B cell (primary cell): Measurements from ENCODE around the gene SWSAP1. TPM values are rescaled to one million over a fixed set of nuclear protein-coding genes. Genes with fewer than 3 reads are reported as not detected.

Experiments used
- ATAC-seq: fragments of 200-7000 bp; cut with Tn5 transposase; one replicate; pipeline ENCODE4 v1.10.0; 2021; ENCODE audit warnings: low read depth, mild to moderate bottlenecking, moderate number of reproducible peaks, moderate library complexity
- CTCF ChIA-PET: fragments of 350-600 bp; sonication (Branson Sonifier 250); formaldehyde crosslinking; loops from one replicate; lab custom pipeline; 2021; ENCODE audit warnings: antibody characterized with exemption, inconsistent platforms; lab: Charles Lee
- POLR2A ChIA-PET: fragments of 350-600 bp; sonication (Branson Sonifier 250); formaldehyde crosslinking; loops from one replicate; lab custom pipeline; 2021; ENCODE audit warnings: antibody characterized with exemption; lab: Charles Lee
- DNase-seq: peaks from one replicate; pipeline ENCODE4 v3.0.0; 2013
- H2AFZ ChIP-seq: 2 replicates; pipeline ENCODE4 v1.6.1; 2012; ENCODE audit warnings: mild to moderate bottlenecking, low read depth, low read length; ENCODE audit not compliant: insufficient read depth, poor library complexity, severe bottlenecking
- H3K27ac ChIP-seq, 2 donors: 1 replicate in 1 of 2; 2 replicates in 1 of 2; pipeline ENCODE4 v1.5.1; 2012 to 2013; ENCODE audit warnings: low read length in 2 of 2, mild to moderate bottlenecking in 2 of 2, moderate library complexity in 1 of 2
- H3K27me3 ChIP-seq, 4 experiments: fragments of 200-600 bp in 1 of 4; sonication (generic) in 1 of 4; replicated peaks in 1 of 4; 1 replicate in 2 of 4; 2 replicates in 2 of 4; pipeline versions ENCODE4 v1.6.1 to v1.7.0; 2013 to 2016; ENCODE audit warnings: low read length in 3 of 4, mild to moderate bottlenecking in 2 of 4, mixed read lengths in 1 of 4, moderate library complexity in 1 of 4; ENCODE audit not compliant: insufficient read depth in 4 of 4, control insufficient read depth in 3 of 4; ENCODE audit errors: control extremely low read depth in 1 of 4
- H3K36me3 ChIP-seq, 2 experiments: replicated peaks in 1 of 2; 1 replicate in 1 of 2; 2 replicates in 1 of 2; pipeline versions ENCODE4 v1.6.1 to v1.7.1; 2013; ENCODE audit warnings: low read length in 1 of 2; ENCODE audit not compliant: insufficient read depth in 2 of 2, control insufficient read depth in 1 of 2; ENCODE audit errors: control extremely low read depth in 1 of 2, extremely low read depth in 1 of 2
- H3K4me1 ChIP-seq, 2 donors: fragments of 200-600 bp in 1 of 2; sonication (generic) in 1 of 2; 1 replicate in 1 of 2; 2 replicates in 1 of 2; pipeline versions ENCODE4 v1.5.1 to v1.6.1; 2013 to 2017; ENCODE audit warnings: low read length in 2 of 2; ENCODE audit not compliant: control insufficient read depth in 2 of 2, insufficient read depth in 2 of 2
- H3K4me2 ChIP-seq: replicated peaks from 2 replicates; pipeline ENCODE3; 2012; ENCODE audit warnings: mild to moderate bottlenecking, low read depth, low read length; ENCODE audit not compliant: poor library complexity, severe bottlenecking
- H3K4me3 ChIP-seq, 5 experiments: fragments of 200-600 bp in 1 of 5; sonication (generic) in 1 of 5; 1 replicate in 3 of 5; 2 replicates in 2 of 5; pipeline versions ENCODE4 v1.5.1 to v1.7.0; 2011 to 2016; ENCODE audit warnings: low read length in 4 of 5, mild to moderate bottlenecking in 4 of 5, low read depth in 2 of 5, control low read depth in 1 of 5, moderate library complexity in 1 of 5; ENCODE audit not compliant: insufficient read depth in 1 of 5; ENCODE audit errors: control extremely low read depth in 1 of 5, extremely low read depth in 1 of 5
- H3K79me2 ChIP-seq: fragments of 200-600 bp; sonication (generic); one replicate; pipeline ENCODE4 v1.6.0; 2016; ENCODE audit warnings: low read length; ENCODE audit not compliant: control insufficient read depth, insufficient read depth
- H3K9ac ChIP-seq: fragments of 200-600 bp; sonication (generic); 2 replicates; pipeline ENCODE4 v1.6.1; 2017; ENCODE audit warnings: mild to moderate bottlenecking, low read length, moderate library complexity
- H3K9me3 ChIP-seq, 3 donors: one replicate each; pipeline versions ENCODE4 v1.6.1 to v1.7.1; 2013; ENCODE audit warnings: low read length in 2 of 3; ENCODE audit not compliant: control insufficient read depth in 2 of 3, insufficient read depth in 1 of 3; ENCODE audit errors: control extremely low read depth in 1 of 3
- H4K20me1 ChIP-seq: 2 replicates; pipeline ENCODE4 v1.6.0; 2012; ENCODE audit warnings: mild to moderate bottlenecking, low read length; ENCODE audit not compliant: insufficient read depth, control insufficient read depth, poor library complexity, severe bottlenecking
- H3K27ac Mint-ChIP-seq: one replicate; pipeline ENCODE4 v1.8.0; 2021; ENCODE audit warnings: mixed read lengths
- H3K27me3 Mint-ChIP-seq: one replicate; pipeline ENCODE4 v1.8.0; 2021; ENCODE audit warnings: mixed read lengths
- H3K4me1 Mint-ChIP-seq: one replicate; pipeline ENCODE4 v1.8.0; 2021; ENCODE audit warnings: mixed read lengths
- H3K4me3 Mint-ChIP-seq: one replicate; pipeline ENCODE4 v1.8.0; 2021; ENCODE audit warnings: mixed read lengths
- H3K9me3 Mint-ChIP-seq: one replicate; pipeline ENCODE4 v1.8.0; 2022; ENCODE audit warnings: mixed read lengths; ENCODE audit not compliant: insufficient read depth
- CTCF ChIP-seq: fragments of 200-600 bp; IDR thresholded peaks from one replicate; pipeline ENCODE4 v1.8.0; 2022; ENCODE audit warnings: antibody characterized with exemption, mild to moderate bottlenecking
- EZH2 ChIP-seq: IDR thresholded peaks from 2 replicates; pipeline ENCODE4 v1.6.1; 2012; ENCODE audit warnings: borderline replicate concordance, low read depth, mild to moderate bottlenecking, moderate library complexity, low read length; ENCODE audit not compliant: insufficient read depth, poor library complexity, severe bottlenecking
- WGBS: methylation state at CpG from one replicate; pipeline ENCODE4 v1.1.5; 2013; ENCODE audit warnings: missing lambda C conversion rate; ENCODE audit not compliant: insufficient coverage; 5-methylcytosine and 5-hydroxymethylcytosine counted together
- intact Hi-C: fragments of 100-400 bp; cut with micrococcal nuclease; formaldehyde crosslinking; loops from one replicate; pipeline ENCODE4 v1.10.0; 2022
- polyA plus RNA-seq: library from polyadenylated mRNA; depleted of rRNA; stranded (reverse); fragments of >200 nt; gene quantifications from 2 replicates; pipeline ENCODE4 v1.2.3, GENCODE V29; 2012
- total RNA-seq, 2 donors: library from RNA; stranded (reverse); fragments of 120-200 nt in 1 of 2; gene quantifications; 1 replicate in 1 of 2; 2 replicates in 1 of 2; pipeline versions ENCODE4 v1.2.3 to v1.2.4, GENCODE V29; 2013 to 2022

The SWSAP1 gene
- total and polyA plus RNA-seq, 2 donors (not counting 1 experiment from before 2014, with no cell fraction given) = 5.0 to 7.6 TPM

DNA sequence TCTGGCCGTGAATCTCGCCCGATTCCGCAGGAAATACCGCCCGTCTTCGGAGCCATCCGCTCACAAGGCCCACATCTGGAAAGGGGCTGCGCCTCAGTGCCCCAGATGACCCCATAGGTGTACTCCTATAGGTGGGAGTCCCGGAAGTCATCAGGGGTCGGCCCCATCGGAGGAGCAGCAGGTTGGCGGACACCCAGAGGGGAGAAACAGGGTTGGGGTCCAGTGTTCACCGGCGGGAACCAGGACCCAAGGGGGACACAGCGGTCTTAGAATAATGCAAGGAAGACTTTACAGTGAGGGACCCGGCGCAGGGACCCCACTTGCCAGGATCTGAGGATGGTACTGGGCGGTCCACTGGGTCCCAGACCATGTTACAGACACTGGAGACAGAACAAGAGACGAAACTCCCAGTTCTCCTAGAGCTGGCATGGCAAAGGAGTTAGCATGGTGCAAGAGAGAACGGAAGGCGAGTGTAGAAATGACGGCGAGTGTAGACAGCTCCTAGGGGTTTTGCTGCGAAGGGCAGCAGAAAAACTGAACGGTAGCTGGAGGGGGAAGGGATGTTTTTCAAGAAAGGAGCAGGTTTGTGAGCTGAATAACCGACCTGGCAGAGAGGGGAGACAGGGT lies 48.8 kb downstream of the SWSAP1 start:
- H4K20me1 ChIP-seq = no peaks in the 10 kb centered on the region
- Mint-ChIP-seq H3K4me1 (peaks cover 50% of the 10 kb centered on the region), H3K9me3 (no peaks in the 10 kb centered on the region), H3K27me3 (peaks cover 18% of the 10 kb centered on the region), H3K27ac (peak overlapping the region; percentile 58), H3K4me3 (peak overlapping the region; percentile 84)
- TF ChIP-seq EZH2 = no peak
- no peak for TF ChIP-seq CTCF
- H3K4me1 ChIP-seq = peaks cover 54 to 59% of the 10 kb centered on the region in 2 donors
- POLR2A ChIA-PET = interaction anchor here (0.5 to 3.0 kb wide), 7 partner anchors 9 to 86 kb away, joined by 3 to 15 read pairs (median 4); partner anchors contain the start of genes ODAD3, PRKCSH and SWSAP1
- H2AFZ ChIP-seq = peak overlapping the region; percentile 55
- ATAC-seq (no peak), DNase-seq (no peak)
- H3K4me3 ChIP-seq = peak overlapping the region in 3 of 5 experiments; percentile 40 to 57 (median 49)
- CTCF ChIA-PET = interaction anchor here (0.6 to 5.4 kb wide), 9 partner anchors 12 to 180 kb away, joined by 3 to 41 read pairs (median 4); partner anchors contain the start of genes EPOR, ODAD3, PRKCSH and SWSAP1
- H3K79me2 ChIP-seq = no peaks in the 10 kb centered on the region
- H3K36me3 ChIP-seq = no peaks in the 10 kb centered on the region
- H3K27me3 ChIP-seq = peaks cover 0 to 48% (median 24%) of the 10 kb centered on the region in 4 experiments
- peak overlapping the region; percentile 54 for H3K9ac ChIP-seq
- peaks cover 0 to 47% (median 0%) of the 10 kb centered on the region in 3 donors for H3K9me3 ChIP-seq
- no peak overlapping the region for H3K27ac ChIP-seq
- WGBS = 31% methylated on average over 27 of the region's 27 CpGs
- peak overlapping the region; percentile 76 for H3K4me2 ChIP-seq
- intact Hi-C loops = loop anchor here (5.0 kb wide), 2 partner anchors 159 to 376 kb away; no protein-coding TSS in a partner anchor

- H2AFZ ChIP-seq = no peak overlapping the region
- ChIA-PET POLR2A (interaction anchor here (0.6 to 3.0 kb wide), 4 partner anchors 11 to 49 kb away, joined by 3 to 15 read pairs (median 4); partner anchors contain the start of genes ODAD3, PRKCSH and SWSAP1), CTCF (interaction anchor here (0.6 to 5.4 kb wide), 8 partner anchors 11 to 180 kb away, joined by 3 to 41 read pairs (median 4); partner anchors contain the start of genes EPOR, ODAD3, PRKCSH and SWSAP1)
- H3K36me3 ChIP-seq = no peaks in the 10 kb centered on the region
- WGBS = 14% methylated on average over 21 of the region's 22 CpGs
- H4K20me1 ChIP-seq = no peaks in the 10 kb centered on the region
- ATAC-seq = no peak
- peak; percentile 52 for DNase-seq
- Mint-ChIP-seq H3K4me1 (peaks cover 45% of the 10 kb centered on the region), H3K4me3 (peak overlapping the region; percentile 84), H3K27ac (no peak overlapping the region), H3K9me3 (no peaks in the 10 kb centered on the region), H3K27me3 (peaks cover 18% of the 10 kb centered on the region)
- H3K4me2 ChIP-seq = peak overlapping the region; percentile 76
- TF ChIP-seq EZH2 (no peak), CTCF (no peak)
- H3K9me3 ChIP-seq = peaks cover 0 to 47% (median 0%) of the 10 kb centered on the region in 3 donors
- H3K4me3 ChIP-seq = no peak overlapping the region
- intact Hi-C loops = loop anchor here (5.0 kb wide), 2 partner anchors 159 to 376 kb away; no protein-coding TSS in a partner anchor
- no peaks in the 10 kb centered on the region for H3K79me2 ChIP-seq
- peaks cover 49 to 54% of the 10 kb centered on the region in 2 donors for H3K4me1 ChIP-seq
- peaks cover 0 to 43% (median 21%) of the 10 kb centered on the region in 4 experiments for H3K27me3 ChIP-seq
- no peak overlapping the region for H3K9ac ChIP-seq
- H3K27ac ChIP-seq = no peak overlapping the region
Measured at GRCh38 chr19:11423791-11424181, 49.3 kb downstream of the SWSAP1 start.
